Smooth muscle cell of the brain vasculature (primary cell): ENCODE measurements around the gene MARCHF2.

Experiments
- DNase-seq: peaks from one replicate; pipeline ENCODE4 v3.0.0-alpha.2; 2012; ENCODE audit warnings: low read depth, low spot score

The MARCHF2 gene

DNA sequence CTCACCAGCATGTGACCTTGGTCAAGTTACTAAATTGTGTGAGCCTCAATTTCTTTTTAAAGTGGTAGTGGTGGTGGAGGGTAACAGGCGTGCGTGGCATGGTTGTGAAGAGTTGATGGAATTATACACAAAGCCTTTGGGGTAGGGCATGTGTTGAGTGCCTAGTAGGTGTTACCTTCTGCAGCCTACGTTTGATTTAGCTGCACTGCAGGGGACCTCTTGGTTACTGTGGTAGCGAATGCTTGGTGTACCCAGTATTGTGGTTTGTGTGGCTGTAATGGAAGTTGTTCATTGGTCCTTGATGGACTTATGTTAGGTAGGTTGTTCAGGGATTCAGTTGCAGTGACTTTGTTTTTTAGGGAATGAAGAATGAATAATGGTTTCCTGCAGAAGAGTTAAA lies 64.8 kb downstream of the MARCHF2 start:
- DNase-seq = no peak

DNA sequence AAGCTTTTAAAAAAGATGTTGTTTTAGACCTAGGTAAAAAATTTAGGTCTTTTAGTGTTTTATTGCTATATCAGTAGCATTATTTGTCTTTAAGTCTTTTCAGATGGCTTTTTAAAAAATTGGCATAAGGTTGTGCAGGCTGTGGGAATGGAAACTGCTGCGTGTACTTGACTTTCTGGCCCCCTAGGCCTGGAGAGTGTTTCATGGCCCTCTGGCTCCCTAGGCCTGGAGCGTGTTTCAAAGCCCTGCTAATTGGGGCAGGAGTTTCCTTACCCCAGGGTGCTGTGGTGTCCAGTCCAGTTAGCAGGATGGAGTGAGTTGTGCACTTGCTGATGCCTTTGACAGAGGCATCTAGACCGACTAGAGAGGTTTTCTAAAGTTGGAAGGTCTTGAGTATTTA lies 65.5 kb downstream of the MARCHF2 start:
- no peak for DNase-seq

DNA sequence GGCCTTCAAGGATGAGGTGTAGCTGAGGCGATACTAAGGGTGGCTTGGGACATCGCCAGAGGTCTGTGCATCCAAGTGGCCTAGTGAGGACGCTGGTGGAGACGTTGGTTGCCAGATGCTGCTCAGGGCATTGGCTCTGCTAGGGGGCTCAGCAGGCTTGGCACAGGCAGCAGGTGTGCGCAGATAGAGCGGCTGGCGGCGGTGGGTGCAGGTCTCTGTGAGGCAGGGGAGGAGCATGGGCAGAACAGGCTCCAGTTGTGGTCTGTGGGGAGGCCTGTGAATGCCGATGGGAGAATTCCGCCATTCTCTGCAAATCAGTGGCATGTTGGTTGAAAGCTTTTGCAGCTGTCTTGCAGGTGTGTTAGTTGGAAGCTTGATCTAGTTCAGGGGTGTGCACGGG lies 68.1 kb downstream of the MARCHF2 start:
- no peak for DNase-seq

DNA sequence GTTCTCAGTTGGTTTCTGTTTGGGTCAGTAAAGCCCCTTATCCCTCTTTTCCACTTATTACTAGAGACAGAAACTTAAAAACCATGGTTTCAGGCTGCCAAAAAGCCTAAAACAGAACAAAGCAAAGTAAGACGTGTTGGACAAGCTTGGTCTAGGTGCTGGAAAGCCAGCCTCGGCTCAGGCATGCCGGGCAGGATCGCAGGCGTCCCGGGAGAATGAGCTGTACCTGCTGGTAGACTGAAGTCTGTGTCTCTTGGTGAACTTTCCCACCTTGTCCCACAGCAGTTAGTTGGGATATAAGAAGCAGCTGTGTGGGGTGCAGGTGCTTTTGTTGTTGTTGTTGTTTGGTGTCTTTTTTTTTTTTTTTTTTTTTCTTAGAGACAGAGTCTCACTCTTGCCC lies 68.5 kb downstream of the MARCHF2 start:
- DNase-seq = no peak

DNA sequence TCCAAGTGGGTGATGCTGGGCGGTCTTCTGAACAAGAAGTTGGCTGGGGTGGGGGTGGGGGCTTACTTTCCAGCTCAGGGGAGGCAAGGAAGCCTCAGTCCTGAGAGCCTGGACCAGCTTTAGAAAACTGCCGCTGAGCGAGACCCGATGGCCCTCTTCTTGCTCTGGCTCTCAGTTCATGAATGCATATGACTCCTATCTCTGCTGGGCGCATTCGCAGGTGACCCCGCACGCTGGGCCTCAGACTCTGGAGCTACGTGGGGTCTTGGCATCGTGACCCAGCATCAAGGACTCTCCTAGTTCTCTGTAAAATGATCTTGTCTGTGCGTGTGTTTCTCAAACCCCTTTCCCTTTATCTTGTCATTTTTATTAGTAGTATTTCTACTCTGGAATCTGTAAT lies 69.6 kb downstream of the MARCHF2 start:
- DNase-seq = no peak

DNA sequence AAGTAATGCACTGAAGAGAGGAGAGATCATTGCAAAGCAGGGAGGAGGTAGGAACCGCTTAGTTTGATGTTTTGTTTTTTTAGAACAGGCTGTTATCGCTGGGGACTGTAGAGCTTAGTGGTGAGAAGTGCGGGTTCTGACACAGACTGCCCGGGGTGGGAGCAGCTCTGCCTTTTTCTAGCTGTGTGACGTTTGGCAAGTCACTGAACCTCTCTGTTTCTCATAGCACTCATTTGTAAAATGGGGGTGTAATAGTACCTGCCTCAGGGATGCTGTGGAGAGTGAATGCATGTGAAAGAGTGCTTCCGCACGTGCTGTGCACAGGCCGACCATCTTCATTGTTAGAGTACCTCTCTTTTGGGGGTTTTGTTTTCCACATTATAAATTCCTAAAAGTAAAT lies 70.1 kb downstream of the MARCHF2 start:
- DNase-seq = no peak

DNA sequence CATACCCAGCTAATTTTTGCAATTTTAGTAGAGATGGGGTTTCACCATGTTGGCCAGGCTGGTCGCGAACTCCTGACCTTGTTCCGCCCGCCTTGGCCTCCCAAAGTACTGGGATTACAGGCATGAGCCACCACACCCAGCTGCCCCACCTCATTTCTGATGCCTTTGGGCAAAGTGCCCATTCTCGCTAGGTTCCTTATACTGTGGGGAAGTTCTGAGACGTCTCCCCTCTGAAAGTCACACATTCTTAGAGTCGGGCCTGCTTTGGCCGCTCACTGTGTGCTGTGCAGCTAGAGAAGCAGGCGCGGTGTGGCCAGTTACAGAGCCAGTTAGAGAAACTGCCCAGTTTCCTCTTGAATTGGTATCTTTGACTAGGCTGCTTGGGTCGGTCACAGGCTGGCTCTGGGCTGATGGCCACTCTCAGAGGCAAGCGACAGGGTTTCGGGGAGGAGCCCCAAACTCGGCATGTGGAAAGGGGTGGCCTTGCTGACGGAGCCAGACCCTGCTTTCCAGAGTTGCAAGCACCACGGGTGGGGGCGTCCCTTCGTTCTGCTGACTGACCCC lies 71.3 kb downstream of the MARCHF2 start:
- DNase-seq = no peak

DNA sequence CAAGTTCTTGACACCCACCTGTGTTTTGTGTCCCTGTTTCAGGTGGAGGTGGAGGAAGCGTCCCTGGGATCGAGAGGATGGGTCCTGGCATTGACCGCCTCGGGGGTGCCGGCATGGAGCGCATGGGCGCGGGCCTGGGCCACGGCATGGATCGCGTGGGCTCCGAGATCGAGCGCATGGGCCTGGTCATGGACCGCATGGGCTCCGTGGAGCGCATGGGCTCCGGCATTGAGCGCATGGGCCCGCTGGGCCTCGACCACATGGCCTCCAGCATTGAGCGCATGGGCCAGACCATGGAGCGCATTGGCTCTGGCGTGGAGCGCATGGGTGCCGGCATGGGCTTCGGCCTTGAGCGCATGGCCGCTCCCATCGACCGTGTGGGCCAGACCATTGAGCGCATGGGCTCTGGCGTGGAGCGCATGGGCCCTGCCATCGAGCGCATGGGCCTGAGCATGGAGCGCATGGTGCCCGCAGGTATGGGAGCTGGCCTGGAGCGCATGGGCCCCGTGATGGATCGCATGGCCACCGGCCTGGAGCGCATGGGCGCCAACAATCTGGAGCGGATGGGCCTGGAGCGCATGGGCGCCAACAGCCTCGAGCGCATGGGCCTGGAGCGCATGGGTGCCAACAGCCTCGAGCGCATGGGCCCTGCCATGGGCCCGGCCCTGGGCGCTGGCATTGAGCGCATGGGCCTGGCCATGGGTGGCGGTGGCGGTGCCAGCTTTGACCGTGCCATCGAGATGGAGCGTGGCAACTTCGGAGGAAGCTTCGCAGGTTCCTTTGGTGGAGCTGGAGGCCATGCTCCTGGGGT lies 72.7 kb downstream of the MARCHF2 start:
- DNase-seq = no peak

DNA sequence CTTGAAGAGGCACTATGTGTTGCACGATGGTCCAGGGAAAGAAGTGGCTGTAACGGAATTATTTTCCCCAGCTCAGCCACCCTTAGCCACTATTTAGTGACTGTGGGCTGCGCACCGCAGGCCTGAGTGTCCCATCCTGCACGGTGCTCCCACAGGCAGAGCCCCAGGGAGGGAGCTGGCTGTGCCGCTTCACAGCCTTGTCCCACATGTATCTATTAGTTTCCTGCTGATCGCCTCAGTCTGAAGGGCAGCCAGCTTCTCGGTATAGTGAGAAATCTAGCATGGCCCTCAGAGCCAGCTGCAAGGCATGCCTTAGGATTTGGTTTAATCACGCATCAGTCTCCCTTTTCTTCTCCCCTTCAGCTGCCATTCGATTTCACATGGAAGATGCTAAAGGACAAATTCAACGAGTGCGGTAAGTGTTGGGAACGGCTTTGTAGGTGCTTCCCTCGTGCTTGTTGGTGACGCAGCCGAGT lies 73.6 kb downstream of the MARCHF2 start:
- DNase-seq = no peak

DNA sequence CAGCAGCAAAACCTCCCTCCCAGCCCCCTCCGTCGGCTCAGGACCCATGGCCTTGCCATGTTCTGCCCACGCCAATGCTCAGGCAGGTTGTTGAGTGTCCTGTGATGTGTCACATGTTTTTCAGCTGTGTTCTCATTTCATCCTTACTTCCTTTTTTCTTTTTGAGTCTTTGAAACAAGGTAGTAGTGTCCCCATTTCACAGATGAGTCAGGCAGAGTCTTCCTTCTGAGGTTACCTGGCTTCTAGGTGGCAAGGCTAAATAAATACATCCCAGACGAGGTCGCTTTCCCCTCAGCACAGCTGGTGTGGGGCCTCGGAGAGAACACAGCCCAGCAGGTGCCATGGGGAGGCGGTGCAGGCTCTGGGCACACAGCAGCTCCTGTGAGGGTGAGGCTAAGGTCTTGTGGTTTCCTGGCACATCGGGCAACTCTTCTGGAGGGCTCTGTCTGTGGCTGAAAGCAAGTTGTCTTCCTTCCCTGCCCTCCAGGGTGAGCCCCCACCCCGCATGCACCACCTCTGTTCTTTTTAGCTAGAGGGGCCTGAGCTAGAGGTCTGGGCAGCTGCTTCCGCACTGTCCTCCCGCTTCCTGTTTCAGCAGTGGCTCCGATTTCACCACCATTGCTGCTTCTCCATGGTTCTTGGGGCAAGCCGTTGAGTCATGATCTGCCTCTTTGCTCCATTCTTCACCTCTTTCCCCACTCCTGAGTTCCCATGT lies 74.2 kb downstream of the MARCHF2 start:
- no peak for DNase-seq

DNA sequence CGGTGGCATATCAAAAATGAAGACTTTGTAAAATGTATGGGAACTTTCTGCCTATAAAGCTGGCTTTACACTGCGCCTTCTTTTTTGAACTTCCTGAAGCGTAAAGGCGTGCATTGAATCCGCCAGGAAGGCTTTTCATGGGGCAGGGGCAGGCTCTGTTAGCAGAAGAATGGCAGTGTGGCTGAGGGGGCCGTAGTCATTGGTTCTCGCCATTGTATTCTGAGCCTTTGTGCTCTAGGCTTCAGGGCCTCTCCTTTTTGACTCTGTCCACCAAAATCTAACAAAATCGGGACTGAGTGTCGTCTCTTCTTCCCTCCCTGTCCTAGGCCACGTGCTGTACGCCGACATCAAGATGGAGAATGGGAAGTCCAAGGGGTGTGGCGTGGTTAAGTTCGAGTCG lies 75.3 kb downstream of the MARCHF2 start:
- no peak for DNase-seq
